ENCODE results near the gene PNPLA7.

DNA sequence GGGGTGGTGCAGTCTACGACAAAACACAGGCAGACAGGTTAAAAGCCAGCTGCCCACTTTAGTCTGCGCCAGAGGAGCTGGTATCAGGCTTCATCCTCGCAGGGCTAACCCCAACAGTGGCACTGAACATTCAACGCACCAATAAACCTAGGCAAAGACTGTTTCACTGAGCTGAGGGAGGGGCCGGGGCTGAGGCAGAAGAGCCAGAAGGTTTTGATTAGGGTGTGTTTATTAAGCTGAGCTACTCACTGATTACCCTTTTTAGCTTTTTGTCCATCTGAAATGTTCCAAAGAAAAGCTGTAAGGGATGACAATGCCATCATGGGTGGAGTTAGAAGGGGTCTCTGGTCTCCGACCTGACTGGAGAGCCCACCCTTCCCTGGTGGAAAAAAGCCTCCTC lies 38.7 kb upstream of the PNPLA7 start:
- TF ChIP-seq, protein P1, sequence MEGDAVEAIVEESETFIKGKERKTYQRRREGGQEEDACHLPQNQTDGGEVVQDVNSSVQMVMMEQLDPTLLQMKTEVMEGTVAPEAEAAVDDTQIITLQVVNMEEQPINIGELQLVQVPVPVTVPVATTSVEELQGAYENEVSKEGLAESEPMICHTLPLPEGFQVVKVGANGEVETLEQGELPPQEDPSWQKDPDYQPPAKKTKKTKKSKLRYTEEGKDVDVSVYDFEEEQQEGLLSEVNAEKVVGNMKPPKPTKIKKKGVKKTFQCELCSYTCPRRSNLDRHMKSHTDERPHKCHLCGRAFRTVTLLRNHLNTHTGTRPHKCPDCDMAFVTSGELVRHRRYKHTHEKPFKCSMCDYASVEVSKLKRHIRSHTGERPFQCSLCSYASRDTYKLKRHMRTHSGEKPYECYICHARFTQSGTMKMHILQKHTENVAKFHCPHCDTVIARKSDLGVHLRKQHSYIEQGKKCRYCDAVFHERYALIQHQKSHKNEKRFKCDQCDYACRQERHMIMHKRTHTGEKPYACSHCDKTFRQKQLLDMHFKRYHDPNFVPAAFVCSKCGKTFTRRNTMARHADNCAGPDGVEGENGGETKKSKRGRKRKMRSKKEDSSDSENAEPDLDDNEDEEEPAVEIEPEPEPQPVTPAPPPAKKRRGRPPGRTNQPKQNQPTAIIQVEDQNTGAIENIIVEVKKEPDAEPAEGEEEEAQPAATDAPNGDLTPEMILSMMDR (conservative IDR thresholded peaks at IDR 0.05; ENCODE audit: low read depth, low read length) = no peak
- TF ChIP-seq EZH2 (IDR thresholded peaks at IDR 0.05; ENCODE audit: low read length, unreplicated experiment) (no peak), EZH2phosphoT487 (IDR thresholded peaks at IDR 0.05; ENCODE audit: borderline replicate concordance, low read length) (no peak)
